ENCODE data around the gene CETP.
A peak's percentile ranks its signal among the peaks of the same experiment; 100 is the strongest.
"Not testable (repeated sequence)": the region's sequence is repeated elsewhere in the genome, so short reads cannot be mapped to it uniquely, and the experiment has no call there.

Gene CETP

GRCh38 chr16:56956756-56957155, 5.0 kb upstream of the CETP start:
- no peak for DNase-seq (ENCODE audit: low read depth in 3 of 3, low spot score in 1 of 3)

- DNase-seq (ENCODE audit: low read depth in 3 of 3, low spot score in 1 of 3): no peak
Observed at GRCh38 chr16:56960681-56961281, 969 bp upstream of the CETP start.

GRCh38 chr16:56961386-56961785, 364 bp upstream of the CETP start:
- no peak for DNase-seq (ENCODE audit: low read depth in 3 of 3, low spot score in 1 of 3)

GRCh38 chr16:56964243-56965148, 2.7 kb downstream of the CETP start:
- peak; percentile 85 to 97 (median 87) for DNase-seq (ENCODE audit: low read depth in 3 of 3, low spot score in 1 of 3)

- DNase-seq (ENCODE audit: low read depth in 3 of 3, low spot score in 1 of 3): no peak
Observed at GRCh38 chr16:56965149-56966092, 3.7 kb downstream of the CETP start.

GRCh38 chr16:56966093-56966475, 4.3 kb downstream of the CETP start:
- DNase-seq (ENCODE audit: low read depth in 3 of 3, low spot score in 1 of 3): no peak

GRCh38 chr16:56967733-56968132, 6.0 kb downstream of the CETP start:
- no peak for DNase-seq (ENCODE audit: low read depth in 3 of 3, low spot score in 1 of 3)

GRCh38 chr16:56969769-56970168, 8.0 kb downstream of the CETP start:
- DNase-seq (ENCODE audit: low read depth in 3 of 3, low spot score in 1 of 3): no peak

- DNase-seq (ENCODE audit: low read depth in 3 of 3, low spot score in 1 of 3): no peak
Observed at GRCh38 chr16:56970934-56971767, 9.4 kb downstream of the CETP start.

- DNase-seq (ENCODE audit: low read depth in 3 of 3, low spot score in 1 of 3): no peak
Observed at GRCh38 chr16:56971768-56972043, 10.0 kb downstream of the CETP start.

GRCh38 chr16:56972403-56973293, 10.9 kb downstream of the CETP start:
- DNase-seq (ENCODE audit: low read depth in 3 of 3, low spot score in 1 of 3): no peak

GRCh38 chr16:56973294-56973689, 11.5 kb downstream of the CETP start:
- no peak for DNase-seq (ENCODE audit: low read depth in 3 of 3, low spot score in 1 of 3)

GRCh38 chr16:56973899-56974298, 12.1 kb downstream of the CETP start:
- DNase-seq (ENCODE audit: low read depth in 3 of 3, low spot score in 1 of 3): not testable (repeated sequence)

- DNase-seq (ENCODE audit: low read depth in 3 of 3, low spot score in 1 of 3): no peak
Observed at GRCh38 chr16:56974549-56975300, 13.0 kb downstream of the CETP start.

GRCh38 chr16:56975714-56976113, 14.0 kb downstream of the CETP start:
- no peak for DNase-seq (ENCODE audit: low read depth in 3 of 3, low spot score in 1 of 3)

GRCh38 chr16:56977216-56977615, 15.5 kb downstream of the CETP start:
- no peak for DNase-seq (ENCODE audit: low read depth in 3 of 3, low spot score in 1 of 3)

- DNase-seq (ENCODE audit: low read depth in 3 of 3, low spot score in 1 of 3): no peak
Observed at GRCh38 chr16:56977823-56978430, 16.2 kb downstream of the CETP start.

- no peak for DNase-seq (ENCODE audit: low read depth in 3 of 3, low spot score in 1 of 3)
Observed at GRCh38 chr16:56980201-56980535, 18.4 kb downstream of the CETP start.

All from stimulated activated CD4-positive, alpha-beta T cell treated with anti-CD3 and anti-CD28 coated beads, TNF-alpha, amount 100 ng/mL, for 1 hour (primary cell).